Measurements from ENCODE around the gene ATP9B. TPM values are rescaled to one million over a fixed set of nuclear protein-coding genes. Genes with fewer than 3 reads are reported as not detected.

ATP9B gene
- total RNA-seq, 1 donor from 2014 or later = 52.0 TPM

DNA sequence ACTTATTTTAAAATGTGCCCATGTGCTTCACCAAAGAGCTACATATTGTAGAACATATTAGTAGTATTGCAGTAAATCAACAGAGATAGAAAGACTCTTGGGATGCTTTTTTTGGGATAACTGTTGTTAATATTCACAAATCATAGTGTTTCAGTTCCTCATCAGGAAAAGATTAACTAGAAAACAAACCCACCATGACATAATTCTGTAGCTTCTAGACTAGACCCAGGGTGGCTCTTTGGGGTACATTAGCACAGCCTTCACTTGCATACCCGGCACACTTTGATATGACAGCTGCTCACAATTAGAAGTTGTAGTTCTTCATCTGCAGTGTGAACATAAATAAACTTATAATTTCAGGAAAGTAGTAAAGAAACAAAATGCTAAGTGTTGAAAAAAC is 154.2 kb downstream of the ATP9B start:
- Mint-ChIP-seq H3K27me3 (ENCODE audit: low read depth) (no peaks in the 10 kb centered on the region), H3K9me3 (no peaks in the 10 kb centered on the region), H3K27ac (no peak overlapping the region), H3K4me3 (no peak overlapping the region), H3K36me3 (peaks cover 7% of the 10 kb centered on the region), H3K4me1 (no peaks in the 10 kb centered on the region)
- no peak for DNase-seq (ENCODE audit: low spot score in 2 of 2, unreplicated experiment in 2 of 2)
- TF ChIP-seq, protein P1, sequence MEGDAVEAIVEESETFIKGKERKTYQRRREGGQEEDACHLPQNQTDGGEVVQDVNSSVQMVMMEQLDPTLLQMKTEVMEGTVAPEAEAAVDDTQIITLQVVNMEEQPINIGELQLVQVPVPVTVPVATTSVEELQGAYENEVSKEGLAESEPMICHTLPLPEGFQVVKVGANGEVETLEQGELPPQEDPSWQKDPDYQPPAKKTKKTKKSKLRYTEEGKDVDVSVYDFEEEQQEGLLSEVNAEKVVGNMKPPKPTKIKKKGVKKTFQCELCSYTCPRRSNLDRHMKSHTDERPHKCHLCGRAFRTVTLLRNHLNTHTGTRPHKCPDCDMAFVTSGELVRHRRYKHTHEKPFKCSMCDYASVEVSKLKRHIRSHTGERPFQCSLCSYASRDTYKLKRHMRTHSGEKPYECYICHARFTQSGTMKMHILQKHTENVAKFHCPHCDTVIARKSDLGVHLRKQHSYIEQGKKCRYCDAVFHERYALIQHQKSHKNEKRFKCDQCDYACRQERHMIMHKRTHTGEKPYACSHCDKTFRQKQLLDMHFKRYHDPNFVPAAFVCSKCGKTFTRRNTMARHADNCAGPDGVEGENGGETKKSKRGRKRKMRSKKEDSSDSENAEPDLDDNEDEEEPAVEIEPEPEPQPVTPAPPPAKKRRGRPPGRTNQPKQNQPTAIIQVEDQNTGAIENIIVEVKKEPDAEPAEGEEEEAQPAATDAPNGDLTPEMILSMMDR (IDR thresholded peaks at IDR 0.05; ENCODE audit: unreplicated experiment) = no peak

DNA sequence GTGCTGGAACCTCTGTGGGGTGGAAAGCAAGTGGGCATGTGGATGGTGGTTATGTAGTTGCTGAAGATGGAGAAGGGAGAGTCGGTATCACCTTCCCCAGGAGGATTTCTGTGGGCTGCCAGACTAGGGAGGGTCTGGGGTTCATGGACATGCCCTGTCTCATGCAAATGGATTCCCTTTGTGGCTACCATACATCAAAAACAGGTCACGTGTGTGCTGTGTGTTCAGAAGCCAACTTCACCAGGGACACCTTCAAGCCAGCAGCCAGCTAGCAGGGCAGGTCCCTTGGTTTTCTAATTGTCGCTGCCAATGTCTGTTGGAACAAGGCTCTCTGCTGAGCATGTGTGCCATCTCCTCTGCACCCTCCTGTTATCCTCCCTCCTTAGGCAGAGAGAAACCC is 155.2 kb downstream of the ATP9B start:
- H3K36me3 Mint-ChIP-seq = no peaks in the 10 kb centered on the region
- TF ChIP-seq, protein P1 (IDR thresholded peaks at IDR 0.05; ENCODE audit: unreplicated experiment) = no peak
- H3K9me3 Mint-ChIP-seq = no peaks in the 10 kb centered on the region
- no peaks in the 10 kb centered on the region for H3K27me3 Mint-ChIP-seq (ENCODE audit: low read depth)
- H3K4me1 Mint-ChIP-seq = peaks cover under 1% of the 10 kb centered on the region
- H3K4me3 Mint-ChIP-seq = no peak overlapping the region
- DNase-seq (ENCODE audit: low spot score in 2 of 2, unreplicated experiment in 2 of 2) = no peak
- H3K27ac Mint-ChIP-seq = no peak overlapping the region

DNA sequence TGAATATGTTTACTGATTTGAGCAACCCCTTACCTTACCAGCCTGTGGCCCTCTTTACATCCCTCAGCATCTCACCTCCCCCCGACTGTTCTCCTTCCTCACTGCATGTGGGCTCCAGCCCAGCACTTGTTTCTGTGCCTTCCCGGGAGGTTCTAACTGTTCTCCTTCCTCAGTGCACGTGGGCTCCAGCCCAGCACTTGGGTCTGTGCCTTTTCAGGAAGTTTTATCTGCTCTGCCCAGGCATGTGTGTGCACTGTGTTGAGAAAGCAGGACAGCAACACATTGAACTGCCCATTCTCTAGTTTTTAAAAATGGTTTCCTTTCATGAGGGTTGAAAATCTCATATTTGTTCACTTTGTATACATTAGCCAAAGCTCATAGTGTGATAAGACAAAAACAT is 158.4 kb downstream of the ATP9B start:
- no peak overlapping the region for H3K4me3 Mint-ChIP-seq
- H3K36me3 Mint-ChIP-seq = peaks cover 8% of the 10 kb centered on the region
- peaks cover 2% of the 10 kb centered on the region for H3K4me1 Mint-ChIP-seq
- DNase-seq (ENCODE audit: low spot score in 2 of 2, unreplicated experiment in 2 of 2) = no peak
- no peak overlapping the region for H3K27ac Mint-ChIP-seq
- TF ChIP-seq, protein P1 (IDR thresholded peaks at IDR 0.05; ENCODE audit: unreplicated experiment) = no peak
- H3K27me3 Mint-ChIP-seq (ENCODE audit: low read depth) = no peaks in the 10 kb centered on the region
- peaks cover 13% of the 10 kb centered on the region for H3K9me3 Mint-ChIP-seq

DNA sequence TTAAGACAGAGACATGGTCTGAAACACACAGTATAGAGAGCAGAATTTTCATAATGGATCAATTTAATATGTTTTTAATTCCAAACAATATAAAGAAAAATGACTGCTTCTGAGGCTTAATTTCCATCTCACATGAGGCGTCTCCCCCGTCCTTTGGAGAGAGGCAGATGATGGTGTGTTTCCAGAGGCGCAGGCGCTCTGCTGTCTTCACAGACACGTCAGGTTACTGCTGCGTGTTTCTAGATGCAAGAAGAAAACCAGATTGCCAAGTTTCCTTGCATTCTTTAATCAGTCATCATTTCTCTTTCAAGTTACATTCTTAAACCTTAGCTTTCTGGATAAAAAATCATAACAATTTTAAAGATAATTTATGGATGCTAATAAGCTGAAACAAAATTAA is 160.2 kb downstream of the ATP9B start:
- Mint-ChIP-seq H3K4me3 (no peak overlapping the region), H3K36me3 (peaks cover 12% of the 10 kb centered on the region), H3K4me1 (peaks cover 2% of the 10 kb centered on the region), H3K9me3 (peaks cover 19% of the 10 kb centered on the region), H3K27me3 (ENCODE audit: low read depth) (no peaks in the 10 kb centered on the region), H3K27ac (no peak overlapping the region)
- no peak for DNase-seq (ENCODE audit: low spot score in 2 of 2, unreplicated experiment in 2 of 2)
- TF ChIP-seq, protein P1 (IDR thresholded peaks at IDR 0.05; ENCODE audit: unreplicated experiment) = no peak

DNA sequence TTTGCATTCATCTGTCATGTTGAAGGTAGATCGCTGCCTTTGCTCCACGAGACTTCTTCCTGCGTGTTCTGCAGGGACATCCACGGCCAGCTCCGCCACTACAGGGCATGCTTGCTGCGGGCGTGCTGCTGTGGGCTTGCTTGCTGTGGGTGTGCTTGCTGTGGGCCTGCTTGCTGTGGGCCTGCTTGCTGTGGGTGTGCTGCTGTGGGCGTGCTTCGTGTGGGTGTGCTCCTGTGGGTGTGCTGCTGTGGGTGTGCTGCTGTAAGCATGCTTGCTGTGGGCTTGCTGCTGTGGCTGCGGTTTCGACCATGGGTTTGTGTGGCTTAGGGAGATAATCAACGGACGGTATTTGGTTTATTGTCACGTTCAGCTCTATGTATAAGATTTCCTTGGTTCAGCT is 165.2 kb downstream of the ATP9B start:
- Mint-ChIP-seq H3K4me1 (peaks cover under 1% of the 10 kb centered on the region), H3K4me3 (no peak overlapping the region), H3K27ac (no peak overlapping the region), H3K9me3 (peaks cover 19% of the 10 kb centered on the region), H3K36me3 (peaks cover 12% of the 10 kb centered on the region), H3K27me3 (ENCODE audit: low read depth) (no peaks in the 10 kb centered on the region)
- TF ChIP-seq, protein P1 (IDR thresholded peaks at IDR 0.05; ENCODE audit: unreplicated experiment) = no peak
- no peak for DNase-seq (ENCODE audit: low spot score in 2 of 2, unreplicated experiment in 2 of 2)

DNA sequence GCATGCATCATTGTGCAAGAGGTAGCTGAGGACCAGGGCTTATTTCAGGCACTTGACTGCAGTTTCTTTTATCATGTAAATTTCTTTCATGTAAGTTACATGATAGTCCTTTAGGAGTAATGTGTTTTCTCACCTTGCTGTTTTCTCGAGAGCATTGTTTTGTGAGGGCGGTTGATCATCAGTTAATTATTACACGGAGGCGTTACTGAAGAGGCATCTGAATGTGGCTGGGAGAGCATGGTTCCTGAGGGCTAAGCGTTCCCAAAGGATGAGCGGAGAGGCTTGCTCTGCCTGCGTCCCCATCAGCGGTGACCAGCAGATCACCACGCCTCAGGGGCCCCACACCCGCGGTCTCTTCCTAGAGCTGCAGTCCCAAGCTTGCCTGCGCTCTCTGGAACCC is 170.4 kb downstream of the ATP9B start:
- no peaks in the 10 kb centered on the region for H3K27me3 Mint-ChIP-seq (ENCODE audit: low read depth)
- no peaks in the 10 kb centered on the region for H3K4me1 Mint-ChIP-seq
- no peaks in the 10 kb centered on the region for H3K9me3 Mint-ChIP-seq
- TF ChIP-seq, protein P1 (IDR thresholded peaks at IDR 0.05; ENCODE audit: unreplicated experiment) = no peak
- no peak overlapping the region for H3K4me3 Mint-ChIP-seq
- no peak for DNase-seq (ENCODE audit: low spot score in 2 of 2, unreplicated experiment in 2 of 2)
- peaks cover 1% of the 10 kb centered on the region for H3K36me3 Mint-ChIP-seq
- no peak overlapping the region for H3K27ac Mint-ChIP-seq
